A673 (cell line): ENCODE measurements around the gene RSPH1. TPM values are rescaled to one million over a fixed set of nuclear protein-coding genes. Genes with fewer than 3 reads are reported as not detected.

Experiments
- BruUV-seq: library from RNA; stranded (reverse); fragments of 400-500 nt; replicated peaks from 2 replicates; lab custom pipeline; 2021; lab: Mats Ljungman, UMichigan
- CTCF ChIA-PET: fragments of 300-600 bp; sonication (Branson Sonifier 250); formaldehyde crosslinking; loops from one replicate; lab custom pipeline; 2022; ENCODE audit warnings: antibody characterized with exemption; lab: Charles Lee
- POLR2A ChIA-PET: fragments of 300-600 bp; sonication (Branson Sonifier 250); formaldehyde crosslinking; loops from one replicate; lab custom pipeline; 2022; ENCODE audit warnings: antibody characterized with exemption; ENCODE audit not compliant: low non-redundant PET; lab: Charles Lee
- DNase-seq: peaks from one replicate; pipeline ENCODE4 v3.0.0-alpha.2; 2015; ENCODE audit warnings: low spot score
- H3K27ac ChIP-seq: fragments of 200-600 bp; sonication (generic); 2 replicates; pipeline ENCODE4 v1.5.1; 2016; ENCODE audit warnings: mixed run types, low read depth, mild to moderate bottlenecking, mixed read lengths, antibody characterized with exemption, low read length; ENCODE audit not compliant: poor library complexity, severe bottlenecking
- H3K27me3 ChIP-seq: fragments of 200-600 bp; sonication (generic); replicated peaks from 2 replicates; pipeline ENCODE4 v1.6.1; 2017; ENCODE audit warnings: mixed run types, low read depth, mild to moderate bottlenecking, mixed read lengths, antibody characterized with exemption, low read length; ENCODE audit not compliant: insufficient read depth, poor library complexity
- H3K36me3 ChIP-seq: fragments of 200-600 bp; sonication (generic); 2 replicates; pipeline ENCODE4 v1.6.1; 2016; ENCODE audit warnings: mixed run types, mild to moderate bottlenecking, mixed read lengths, antibody characterized with exemption, low read length; ENCODE audit not compliant: insufficient read depth, poor library complexity, severe bottlenecking
- H3K4me1 ChIP-seq: fragments of 200-600 bp; sonication (generic); 2 replicates; pipeline ENCODE4 v1.6.1; 2017; ENCODE audit warnings: mixed run types, mild to moderate bottlenecking, mixed read lengths, antibody characterized with exemption, low read length; ENCODE audit not compliant: insufficient read depth, poor library complexity, severe bottlenecking
- H3K4me3 ChIP-seq: fragments of 200-600 bp; sonication (generic); 2 replicates; pipeline ENCODE4 v1.5.1; 2016; ENCODE audit warnings: low read depth, mixed run types, mild to moderate bottlenecking, mixed read lengths, low read length; ENCODE audit not compliant: poor library complexity, severe bottlenecking
- H3K9me3 ChIP-seq: fragments of 200-600 bp; sonication (generic); 2 replicates; pipeline ENCODE4 v1.6.1; 2016; ENCODE audit warnings: mixed run types, low read depth, mild to moderate bottlenecking, mixed read lengths, antibody characterized with exemption, low read length; ENCODE audit not compliant: poor library complexity, severe bottlenecking
- CTCF ChIP-seq: fragments of 300-800, 200-600 bp; sonication (generic); conservative IDR thresholded peaks from 2 replicates; pipeline ENCODE4 v1.5.1; 2017; ENCODE audit warnings: low read depth, mild to moderate bottlenecking, antibody characterized with exemption, low read length, moderate library complexity, mixed read lengths
- EZH2 ChIP-seq: fragments of 200-600 bp; sonication (generic); IDR thresholded peaks from 2 replicates; pipeline ENCODE4 v1.6.1; 2017; ENCODE audit warnings: borderline replicate concordance, low read depth, mild to moderate bottlenecking, mixed read lengths, antibody characterized with exemption, low read length; ENCODE audit not compliant: poor library complexity, severe bottlenecking
- intact Hi-C: fragments of 100-400 bp; cut with micrococcal nuclease; formaldehyde crosslinking; loops from one replicate; pipeline ENCODE4 v1.10.0; 2022; ENCODE audit not compliant: unreplicated experiment
- total RNA-seq: library from RNA; stranded (reverse); gene quantifications from 2 replicates; pipeline ENCODE4 v1.2.3, GENCODE V29; 2021

The RSPH1 gene
- total RNA-seq, 1 experiment from 2014 or later, result 0.45 TPM

GRCh38 chr21:42436914-42437313 is 59.1 kb downstream of the RSPH1 start:
- no peak overlapping the region for H3K4me3 ChIP-seq
- H3K27me3 ChIP-seq, result peaks cover 38% of the 10 kb centered on the region
- peaks cover 12% of the 10 kb centered on the region for H3K9me3 ChIP-seq
- no peak for TF ChIP-seq EZH2
- TF ChIP-seq CTCF, result no peak
- no peaks in the 10 kb centered on the region for H3K36me3 ChIP-seq
- H3K4me1 ChIP-seq, result no peaks in the 10 kb centered on the region
- ChIA-PET CTCF (no interaction called here), POLR2A (no interaction called here)
- no TSS peak for BruUV-seq
- DNase-seq, result no peak
- intact Hi-C loops, result no loop called here
- no peak overlapping the region for H3K27ac ChIP-seq

- Histone ChIP-seq H3K27ac (no peak overlapping the region), H3K4me3 (no peak overlapping the region), H3K4me1 (no peaks in the 10 kb centered on the region), H3K9me3 (peaks cover 12% of the 10 kb centered on the region), H3K27me3 (peaks cover 38% of the 10 kb centered on the region), H3K36me3 (no peaks in the 10 kb centered on the region)
- TF ChIP-seq CTCF (no peak), EZH2 (no peak)
- BruUV-seq, result no TSS peak
- no peak for DNase-seq
- ChIA-PET POLR2A (no interaction called here), CTCF (no interaction called here)
- intact Hi-C loops, result no loop called here
Measured at GRCh38 chr21:42435833-42436232, 60.2 kb downstream of the RSPH1 start.

GRCh38 chr21:42435401-42435800 is 60.6 kb downstream of the RSPH1 start:
- H3K9me3 ChIP-seq, result peaks cover 12% of the 10 kb centered on the region
- no peak overlapping the region for H3K27ac ChIP-seq
- intact Hi-C loops, result no loop called here
- TF ChIP-seq EZH2 (no peak), CTCF (no peak)
- H3K36me3 ChIP-seq, result no peaks in the 10 kb centered on the region
- no peaks in the 10 kb centered on the region for H3K4me1 ChIP-seq
- no peak for DNase-seq
- BruUV-seq, result no TSS peak
- ChIA-PET POLR2A (no interaction called here), CTCF (no interaction called here)
- peaks cover 38% of the 10 kb centered on the region for H3K27me3 ChIP-seq
- H3K4me3 ChIP-seq, result no peak overlapping the region
